H9 (cell line): Measurements from ENCODE around the gene MYO7A. TPM values are rescaled to one million over a fixed set of nuclear protein-coding genes. Genes with fewer than 3 reads are reported as not detected.

ENCODE experiments used
- DNase-seq: peaks from one replicate; pipeline ENCODE4 v3.0.0-alpha.2; 2017
- H2AFZ ChIP-seq: one replicate; pipeline ENCODE4 v1.6.1; 2013; ENCODE audit warnings: mild to moderate bottlenecking, low read length, control low read depth, moderate library complexity
- H2AK5ac ChIP-seq: 2 replicates; pipeline ENCODE4 v1.6.1; 2013; ENCODE audit warnings: low read length, control low read depth, mixed read lengths; ENCODE audit not compliant: insufficient read length
- H2BK120ac ChIP-seq: one replicate; pipeline ENCODE4 v1.6.1; 2013; ENCODE audit warnings: low read depth, mild to moderate bottlenecking, low read length, control low read depth, inconsistent platforms; ENCODE audit not compliant: poor library complexity, severe bottlenecking
- H2BK12ac ChIP-seq: 2 replicates; pipeline ENCODE4 v1.6.1; 2013; ENCODE audit warnings: low read length, control low read depth, mixed read lengths, low read depth; ENCODE audit not compliant: insufficient read length
- H2BK15ac ChIP-seq: 2 replicates; pipeline ENCODE4 v1.6.1; 2013; ENCODE audit warnings: low read depth, low read length, control low read depth
- H2BK20ac ChIP-seq: one replicate; pipeline ENCODE4 v1.6.1; 2013; ENCODE audit warnings: low read depth, mild to moderate bottlenecking, low read length, control low read depth, inconsistent platforms; ENCODE audit not compliant: poor library complexity, severe bottlenecking
- H2BK5ac ChIP-seq: 2 replicates; pipeline ENCODE4 v1.6.1; 2013; ENCODE audit warnings: low read length, control low read depth, mixed read lengths; ENCODE audit not compliant: insufficient read length
- H3K14ac ChIP-seq: 2 replicates; pipeline ENCODE4 v1.6.1; 2013; ENCODE audit warnings: low read length, control low read depth; ENCODE audit not compliant: insufficient read depth
- H3K18ac ChIP-seq: 2 replicates; pipeline ENCODE4 v1.6.1; 2013; ENCODE audit warnings: low read depth, mild to moderate bottlenecking, mixed read lengths, low read length, control low read depth; ENCODE audit not compliant: insufficient read length
- H3K23ac ChIP-seq: 2 replicates; pipeline ENCODE4 v1.6.1; 2013; ENCODE audit warnings: low read length, control low read depth, mixed read lengths, low read depth; ENCODE audit not compliant: insufficient read length
- H3K23me2 ChIP-seq: 2 replicates; pipeline ENCODE4 v1.6.1; 2013; ENCODE audit warnings: low read depth, mild to moderate bottlenecking, mixed read lengths, low read length, control low read depth; ENCODE audit not compliant: insufficient read length, poor library complexity, severe bottlenecking
- H3K27ac ChIP-seq: 2 replicates; pipeline ENCODE4 v1.5.1; 2013; ENCODE audit warnings: low read length, control low read depth, mixed read lengths, low read depth; ENCODE audit not compliant: insufficient read length
- H3K27me3 ChIP-seq: 2 replicates; pipeline ENCODE4 v1.6.1; 2013; ENCODE audit warnings: low read length, control low read depth, inconsistent platforms; ENCODE audit not compliant: insufficient read depth
- H3K4ac ChIP-seq: 2 replicates; pipeline ENCODE4 v1.6.1; 2013; ENCODE audit warnings: low read depth, mild to moderate bottlenecking, control low read depth, inconsistent platforms, low read length, moderate library complexity
- H3K4me1 ChIP-seq: 2 replicates; pipeline ENCODE4 v1.6.1; 2013; ENCODE audit warnings: low read length, control low read depth, inconsistent platforms; ENCODE audit not compliant: insufficient read depth
- H3K4me2 ChIP-seq: 2 replicates; pipeline ENCODE4 v1.6.1; 2013; ENCODE audit warnings: low read length, control low read depth, mixed read lengths; ENCODE audit not compliant: insufficient read length, insufficient read depth
- H3K56ac ChIP-seq: 2 replicates; pipeline ENCODE4 v1.6.1; 2013; ENCODE audit warnings: low read depth, mild to moderate bottlenecking, mixed read lengths, low read length, control low read depth; ENCODE audit not compliant: insufficient read length
- H3K79me1 ChIP-seq: 2 replicates; pipeline ENCODE4 v1.6.1; 2013; ENCODE audit warnings: low read depth, mild to moderate bottlenecking, moderate library complexity, low read length, control low read depth, inconsistent platforms; ENCODE audit not compliant: insufficient read depth, poor library complexity, severe bottlenecking
- H3K79me2 ChIP-seq: 2 replicates; pipeline ENCODE4 v1.6.1; 2013; ENCODE audit warnings: low read length, control low read depth, inconsistent platforms; ENCODE audit not compliant: insufficient read depth
- H3K9ac ChIP-seq: 2 replicates; pipeline ENCODE4 v1.6.1; 2013; ENCODE audit warnings: low read length, control low read depth, mixed read lengths; ENCODE audit not compliant: insufficient read length; ENCODE audit errors: extremely low read depth
- H3K9me3 ChIP-seq: one replicate; pipeline ENCODE4 v1.6.1; 2013; ENCODE audit warnings: low read depth, low read length, inconsistent platforms; ENCODE audit not compliant: control insufficient read depth
- H3T11ph ChIP-seq: one replicate; pipeline ENCODE4 v1.6.1; 2013; ENCODE audit warnings: mild to moderate bottlenecking, low read length, control low read depth, inconsistent platforms
- H4K20me1 ChIP-seq: one replicate; pipeline ENCODE4 v1.6.1; 2013; ENCODE audit not compliant: control insufficient read depth, insufficient read length, insufficient read depth
- H4K5ac ChIP-seq: 2 replicates; pipeline ENCODE4 v1.6.1; 2013; ENCODE audit warnings: low read depth, mild to moderate bottlenecking, mixed read lengths, low read length, control low read depth; ENCODE audit not compliant: insufficient read length
- H4K8ac ChIP-seq: replicated peaks from 2 replicates; pipeline ENCODE4 v1.6.1; 2013; ENCODE audit warnings: low read length, control low read depth, mixed read lengths, low read depth; ENCODE audit not compliant: insufficient read length
- H4K91ac ChIP-seq: 2 replicates; pipeline ENCODE4 v1.6.1; 2013; ENCODE audit warnings: low read depth, mild to moderate bottlenecking, moderate library complexity, mixed read lengths, low read length, control low read depth; ENCODE audit not compliant: insufficient read length
- H3K27ac Mint-ChIP-seq, 3 experiments: 2 replicates in 2 of 3; 3 replicates in 1 of 3; pipeline ENCODE4 v1.8.0; 2020 to 2021; ENCODE audit warnings: mixed read lengths in 3 of 3, mild to moderate bottlenecking in 1 of 3, moderate library complexity in 1 of 3
- H3K27me3 Mint-ChIP-seq: 2 replicates; pipeline ENCODE4 v1.8.0; 2021; ENCODE audit warnings: low read depth, mild to moderate bottlenecking, moderate library complexity, mixed read lengths
- H3K36me3 Mint-ChIP-seq, 3 experiments: 2 replicates in 2 of 3; 3 replicates in 1 of 3; pipeline ENCODE4 v1.8.0; 2020 to 2021; ENCODE audit warnings: low read depth in 3 of 3, mixed read lengths in 3 of 3; ENCODE audit not compliant: insufficient read depth in 1 of 3
- H3K4me1 Mint-ChIP-seq, 2 experiments: 2 replicates each; pipeline ENCODE4 v1.8.0; 2020; ENCODE audit warnings: mixed read lengths in 2 of 2
- H3K4me3 Mint-ChIP-seq, 2 experiments: 2 replicates in 1 of 2; 3 replicates in 1 of 2; pipeline ENCODE4 v1.8.0; 2020 to 2021; ENCODE audit warnings: mild to moderate bottlenecking in 2 of 2, mixed read lengths in 2 of 2, moderate library complexity in 1 of 2
- H3K9me3 Mint-ChIP-seq, 2 experiments: 2 replicates in 1 of 2; 3 replicates in 1 of 2; pipeline ENCODE4 v1.8.0; 2020; ENCODE audit warnings: mild to moderate bottlenecking in 2 of 2, mixed read lengths in 2 of 2, moderate library complexity in 1 of 2
- CTCF ChIP-seq: fragments of 200-600 bp; sonication (generic); conservative IDR thresholded peaks from 3 replicates; pipeline ENCODE4 v1.8.0; 2021; ENCODE audit warnings: antibody characterized with exemption, mild to moderate bottlenecking
- WGBS: extraction: QIAGEN DNeasy Blood & Tissue Kit; methylation state at CpG from one replicate; pipeline ENCODE4 v1.1.7; 2013; ENCODE audit warnings: missing lambda C conversion rate, low lambda C conversion rate, mixed read lengths; ENCODE audit not compliant: insufficient read length; ENCODE audit errors: extremely low coverage; 5-methylcytosine and 5-hydroxymethylcytosine counted together
- total RNA-seq: library from RNA; stranded (reverse); gene quantifications from 2 replicates; pipeline ENCODE4 v1.2.1, GENCODE V29; 2021

Gene MYO7A
- total RNA-seq, 1 experiment from 2014 or later = 1.6 TPM

- Histone ChIP-seq H3K79me1 (no peaks in the 10 kb centered on the region), H3K56ac (no peak overlapping the region), H4K20me1 (no peaks in the 10 kb centered on the region), H3K9ac (no peak overlapping the region), H3K4ac (no peak overlapping the region), H3K4me1 (no peaks in the 10 kb centered on the region), H3T11ph (no peak overlapping the region), H3K9me3 (no peaks in the 10 kb centered on the region), H3K18ac (no peak overlapping the region), H3K27me3 (no peaks in the 10 kb centered on the region), H2BK120ac (no peak overlapping the region), H4K91ac (no peak overlapping the region), H3K23ac (no peak overlapping the region), H2AFZ (no peak overlapping the region), H4K8ac (no peak overlapping the region), H4K5ac (no peak overlapping the region), H3K14ac (no peak overlapping the region), H2BK12ac (no peak overlapping the region), H3K79me2 (no peaks in the 10 kb centered on the region), H2BK5ac (no peak overlapping the region), H2AK5ac (no peak overlapping the region), H3K4me2 (no peak overlapping the region), H3K27ac (no peak overlapping the region), H3K23me2 (no peaks in the 10 kb centered on the region), H2BK15ac (no peak overlapping the region), H2BK20ac (no peak overlapping the region)
- H3K27ac Mint-ChIP-seq = no peak overlapping the region; a peak in 1 of 7 replicates
- H3K4me3 Mint-ChIP-seq = no peak overlapping the region
- H3K27me3 Mint-ChIP-seq = peaks cover 1% of the 10 kb centered on the region; the same call in 1 of the 2 replicates
- peaks cover 0 to 5% of the 10 kb centered on the region in 2 experiments; a peak in 2 of 4 replicates for H3K4me1 Mint-ChIP-seq
- WGBS = no CpG with 5 or more reads among the region's 11 CpGs
- no peaks in the 10 kb centered on the region; a peak in 1 of 7 replicates for H3K36me3 Mint-ChIP-seq
- DNase-seq = no peak
- no peak for TF ChIP-seq CTCF
- no peaks in the 10 kb centered on the region for H3K9me3 Mint-ChIP-seq
Measured at GRCh38 chr11:77211594-77212251, 83.7 kb downstream of the MYO7A start.
